HFF-Myc (cell line): Measurements from ENCODE around the gene AFAP1.

ENCODE experiments used
- DNase-seq: peaks from one replicate; pipeline ENCODE4 v3.0.0-alpha.2; 2011; ENCODE audit warnings: low read depth; ENCODE audit errors: extremely low read depth
- H3K4me3 ChIP-seq: replicated peaks from 2 replicates; pipeline ENCODE4 v1.5.1; 2011; ENCODE audit warnings: low read depth, mild to moderate bottlenecking, control low read depth, low read length
- TF ChIP-seq, protein P1 (sequence below): IDR thresholded peaks from 2 replicates; pipeline ENCODE4 v1.5.1; 2012; ENCODE audit warnings: mild to moderate bottlenecking, low read depth, low read length, control low read depth; ENCODE audit errors: missing control alignments

Gene AFAP1

GRCh38 chr4:7773401-7774180 is 166.1 kb downstream of the AFAP1 start:
- TF ChIP-seq, protein P1, sequence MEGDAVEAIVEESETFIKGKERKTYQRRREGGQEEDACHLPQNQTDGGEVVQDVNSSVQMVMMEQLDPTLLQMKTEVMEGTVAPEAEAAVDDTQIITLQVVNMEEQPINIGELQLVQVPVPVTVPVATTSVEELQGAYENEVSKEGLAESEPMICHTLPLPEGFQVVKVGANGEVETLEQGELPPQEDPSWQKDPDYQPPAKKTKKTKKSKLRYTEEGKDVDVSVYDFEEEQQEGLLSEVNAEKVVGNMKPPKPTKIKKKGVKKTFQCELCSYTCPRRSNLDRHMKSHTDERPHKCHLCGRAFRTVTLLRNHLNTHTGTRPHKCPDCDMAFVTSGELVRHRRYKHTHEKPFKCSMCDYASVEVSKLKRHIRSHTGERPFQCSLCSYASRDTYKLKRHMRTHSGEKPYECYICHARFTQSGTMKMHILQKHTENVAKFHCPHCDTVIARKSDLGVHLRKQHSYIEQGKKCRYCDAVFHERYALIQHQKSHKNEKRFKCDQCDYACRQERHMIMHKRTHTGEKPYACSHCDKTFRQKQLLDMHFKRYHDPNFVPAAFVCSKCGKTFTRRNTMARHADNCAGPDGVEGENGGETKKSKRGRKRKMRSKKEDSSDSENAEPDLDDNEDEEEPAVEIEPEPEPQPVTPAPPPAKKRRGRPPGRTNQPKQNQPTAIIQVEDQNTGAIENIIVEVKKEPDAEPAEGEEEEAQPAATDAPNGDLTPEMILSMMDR = no peak

GRCh38 chr4:7772711-7773385 is 166.8 kb downstream of the AFAP1 start:
- TF ChIP-seq, protein P1 = no peak

More at GRCh38 chr4:7773401-7774180, 166.1 kb downstream of the AFAP1 start:
- DNase-seq = no peak
- no peak overlapping the region for H3K4me3 ChIP-seq

GRCh38 chr4:7771541-7772507 is 167.8 kb downstream of the AFAP1 start:
- no peak for DNase-seq
- no peak overlapping the region for H3K4me3 ChIP-seq
- TF ChIP-seq, protein P1 = no peak

More at GRCh38 chr4:7772711-7773385, 166.8 kb downstream of the AFAP1 start:
- no peak overlapping the region for H3K4me3 ChIP-seq
- no peak for DNase-seq

DNA sequence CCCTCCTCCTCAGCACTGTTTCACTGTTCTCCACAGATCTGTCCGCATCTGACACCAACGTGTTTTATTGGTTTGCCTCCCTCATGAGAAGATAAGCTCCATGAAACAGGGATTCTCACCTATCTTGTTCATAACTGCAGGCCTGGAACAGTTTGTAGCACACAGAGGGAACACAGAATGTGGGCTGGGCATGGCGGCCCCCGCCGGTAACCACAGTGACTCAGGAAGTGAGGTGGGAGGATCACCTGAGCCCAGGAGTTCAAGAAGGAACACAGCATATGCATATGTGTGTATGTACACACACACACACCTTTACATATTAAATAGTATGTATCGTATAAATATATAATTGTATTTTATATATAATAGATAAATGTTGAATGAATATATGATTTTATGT is 168.6 kb downstream of the AFAP1 start:
- H3K4me3 ChIP-seq = no peak overlapping the region
- DNase-seq = no peak

GRCh38 chr4:7770224-7771050 is 169.2 kb downstream of the AFAP1 start:
- no peak overlapping the region for H3K4me3 ChIP-seq

More for the DNA sequence above, 168.6 kb downstream of the AFAP1 start:
- TF ChIP-seq, protein P1 = no peak

More at GRCh38 chr4:7770224-7771050, 169.2 kb downstream of the AFAP1 start:
- TF ChIP-seq, protein P1 = peak; percentile 66
- DNase-seq = no peak
